Measurements from ENCODE around the gene DAB2. TPM values are rescaled to one million over a fixed set of nuclear protein-coding genes. Genes with fewer than 3 reads are reported as not detected.

The DAB2 gene
- total and polyA plus RNA-seq, 7 donors: 4.1 to 37.1 (median 13.5) TPM

- ATAC-seq (no peak), DNase-seq (no peak)
- H3K4me3 ChIP-seq: no peak overlapping the region
- H3K27me3 ChIP-seq (ENCODE audit: insufficient read depth in 3 of 3, low read length in 2 of 3): no peaks in the 10 kb centered on the region
- H3K4me1 ChIP-seq: no peaks in the 10 kb centered on the region
- TF ChIP-seq CTCF (IDR thresholded peaks at IDR 0.05): no peak
- no peaks in the 10 kb centered on the region for H3K9me3 ChIP-seq
- H3K27ac ChIP-seq: no peak overlapping the region
- no peaks in the 10 kb centered on the region for H3K36me3 ChIP-seq (ENCODE audit: insufficient read depth in 1 of 2, low read depth in 1 of 2)
- intact Hi-C loops (cut with DNase I): no loop called here
- 67 to 75% (median 70%) methylated on average over 7 of the region's 7 CpGs for WGBS, 3 donors
Observed at GRCh38 chr5:39455645-39456044, 30.9 kb upstream of the DAB2 start.

- H3K9me3 ChIP-seq: no peaks in the 10 kb centered on the region
- DNase-seq: no peak
- H3K36me3 ChIP-seq (ENCODE audit: insufficient read depth in 1 of 2, low read depth in 1 of 2): no peaks in the 10 kb centered on the region
- no peaks in the 10 kb centered on the region for H3K27me3 ChIP-seq (ENCODE audit: insufficient read depth in 3 of 3, low read length in 2 of 3)
- no peak for TF ChIP-seq CTCF (IDR thresholded peaks at IDR 0.05)
- H3K4me1 ChIP-seq: no peaks in the 10 kb centered on the region
- H3K4me3 ChIP-seq: no peak overlapping the region
- no peak for ATAC-seq
- no peak overlapping the region for H3K27ac ChIP-seq
- intact Hi-C loops (cut with DNase I): no loop called here
Observed at GRCh38 chr5:39453606-39454005, 28.8 kb upstream of the DAB2 start.

- WGBS, 3 donors: 55 to 68% (median 66%) methylated on average over 2 of the region's 2 CpGs
- ATAC-seq: no peak
- DNase-seq: no peak
- Histone ChIP-seq H3K27ac (no peak overlapping the region), H3K27me3 (ENCODE audit: insufficient read depth in 3 of 3, low read length in 2 of 3) (no peaks in the 10 kb centered on the region), H3K4me3 (no peak overlapping the region), H3K36me3 (ENCODE audit: insufficient read depth in 1 of 2, low read depth in 1 of 2) (no peaks in the 10 kb centered on the region), H3K9me3 (no peaks in the 10 kb centered on the region), H3K4me1 (no peaks in the 10 kb centered on the region)
- intact Hi-C loops (cut with DNase I): no loop called here
- no peak for TF ChIP-seq CTCF (IDR thresholded peaks at IDR 0.05)
Observed at GRCh38 chr5:39452846-39453245, 28.1 kb upstream of the DAB2 start.

GRCh38 chr5:39451276-39451941 lies 26.6 kb upstream of the DAB2 start:
- TF ChIP-seq CTCF (IDR thresholded peaks at IDR 0.05): no peak
- intact Hi-C loops (cut with DNase I): no loop called here
- no peak for DNase-seq
- no peak overlapping the region for H3K4me3 ChIP-seq
- no peaks in the 10 kb centered on the region for H3K36me3 ChIP-seq (ENCODE audit: insufficient read depth in 1 of 2, low read depth in 1 of 2)
- ATAC-seq: no peak
- H3K9me3 ChIP-seq: no peaks in the 10 kb centered on the region
- WGBS, 3 donors: 49 to 56% (median 54%) methylated on average over 2 of the region's 2 CpGs
- no peak overlapping the region for H3K27ac ChIP-seq
- H3K4me1 ChIP-seq: no peaks in the 10 kb centered on the region
- H3K27me3 ChIP-seq (ENCODE audit: insufficient read depth in 3 of 3, low read length in 2 of 3): no peaks in the 10 kb centered on the region

- ATAC-seq: no peak
- no peak for TF ChIP-seq CTCF (IDR thresholded peaks at IDR 0.05)
- Histone ChIP-seq H3K4me1 (no peaks in the 10 kb centered on the region), H3K4me3 (no peak overlapping the region), H3K36me3 (ENCODE audit: insufficient read depth in 1 of 2, low read depth in 1 of 2) (no peaks in the 10 kb centered on the region), H3K27me3 (ENCODE audit: insufficient read depth in 3 of 3, low read length in 2 of 3) (no peaks in the 10 kb centered on the region), H3K27ac (no peak overlapping the region), H3K9me3 (no peaks in the 10 kb centered on the region)
- WGBS, 3 donors: 88 to 91% (median 88%) methylated on average over 3 of the region's 3 CpGs
- intact Hi-C loops (cut with DNase I): no loop called here
- DNase-seq: no peak
Observed at GRCh38 chr5:39450487-39450886, 25.7 kb upstream of the DAB2 start.

Data from psoas muscle (tissue), 8 donors.